HEK293 (cell line): ENCODE results near the gene DAGLB.

ENCODE experiments used
- CTCF ChIA-PET: fragments of 350-600 bp; formaldehyde crosslinking; extraction: SDS; loops from one replicate; lab custom pipeline; 2021; ENCODE audit warnings: antibody characterized with exemption; lab: Yijun Ruan, JAX
- POLR2A ChIA-PET: fragments of 300-600 bp; formaldehyde crosslinking; extraction: SDS; loops from one replicate; lab custom pipeline; 2020; ENCODE audit warnings: antibody characterized with exemption, inconsistent platforms; lab: Yijun Ruan, JAX
- H3K27ac ChIP-seq: fragments of 200-500 bp; sonication (Bioruptor generic); 2 replicates; pipeline ENCODE4 v1.5.1; 2014; ENCODE audit warnings: low read depth, low read length, control low read depth, inconsistent platforms; ENCODE audit errors: extremely low read depth
- H3K36me3 ChIP-seq, 2 experiments: fragments of 200-500 bp in 1 of 2; sonication (Bioruptor generic) in 1 of 2; 1 replicate in 1 of 2; 2 replicates in 1 of 2; pipeline ENCODE4 v1.5.1; 2014 to 2017; ENCODE audit warnings: inconsistent platforms in 2 of 2, low read length in 2 of 2; ENCODE audit not compliant: control insufficient read depth in 2 of 2, insufficient read depth in 1 of 2
- H3K4me1 ChIP-seq: fragments of 200-500 bp; sonication (Bioruptor generic); 2 replicates; pipeline ENCODE4 v1.5.1; 2014; ENCODE audit warnings: mild to moderate bottlenecking, low read length, inconsistent platforms; ENCODE audit not compliant: control insufficient read depth, insufficient read depth
- H3K4me3 ChIP-seq: 2 replicates; pipeline ENCODE4 v1.5.1; 2011; ENCODE audit warnings: low read depth, mild to moderate bottlenecking, control low read depth, low read length, moderate library complexity
- H3K9me3 ChIP-seq: fragments of 200-500 bp; sonication (Bioruptor generic); 2 replicates; pipeline ENCODE4 v1.5.1; 2014; ENCODE audit warnings: low read depth, low read length, inconsistent platforms; ENCODE audit not compliant: control insufficient read depth, insufficient read depth
- BCL11B ChIP-seq: fragments of 450-650 bp; formaldehyde crosslinking; IDR thresholded peaks from 2 replicates; pipeline ENCODE4 v1.5.1; 2016; ENCODE audit warnings: low read depth, missing biosample characterization, missing genetic modification characterization
- GLIS1 ChIP-seq: fragments of 450-650 bp; formaldehyde crosslinking; IDR thresholded peaks from 2 replicates; pipeline ENCODE4 v1.5.1; 2016; ENCODE audit warnings: missing biosample characterization, missing genetic modification characterization
- IKZF3 ChIP-seq: fragments of 450-650 bp; IDR thresholded peaks from 2 replicates; pipeline ENCODE4 v1.5.0; 2018; ENCODE audit warnings: missing biosample characterization, mild to moderate bottlenecking, missing genetic modification characterization, moderate library complexity
- KLF16 ChIP-seq: fragments of 450-650 bp; formaldehyde crosslinking; IDR thresholded peaks from 2 replicates; pipeline ENCODE4 v1.5.1; 2017; ENCODE audit warnings: missing biosample characterization, missing genetic modification characterization
- MEIS1 ChIP-seq: sonication (generic); formaldehyde crosslinking; IDR thresholded peaks from 2 replicates; pipeline ENCODE4 v1.8.1; 2022; ENCODE audit warnings: missing genetic modification reagents, mild to moderate bottlenecking, borderline replicate concordance
- SP7 ChIP-seq: fragments of 450-650 bp; formaldehyde crosslinking; IDR thresholded peaks from 2 replicates; pipeline ENCODE4 v1.5.1; 2016; ENCODE audit warnings: missing biosample characterization, missing genetic modification characterization
- ZEB2 ChIP-seq: fragments of 450-650 bp; formaldehyde crosslinking; IDR thresholded peaks from 2 replicates; pipeline ENCODE4 v1.5.1; 2016; ENCODE audit warnings: missing biosample characterization, missing genetic modification characterization
- ZFP69B ChIP-seq: fragments of 450-650 bp; formaldehyde crosslinking; IDR thresholded peaks from 2 replicates; pipeline ENCODE4 v1.5.1; 2016; ENCODE audit warnings: missing biosample characterization, missing genetic modification characterization
- ZNF16 ChIP-seq: fragments of 450-650 bp; formaldehyde crosslinking; IDR thresholded peaks from 2 replicates; pipeline ENCODE4 v1.5.1; 2016; ENCODE audit warnings: low read depth, missing biosample characterization, missing genetic modification characterization
- ZNF266 ChIP-seq: fragments of 450-650 bp; formaldehyde crosslinking; IDR thresholded peaks from 2 replicates; pipeline ENCODE4 v1.5.1; 2016; ENCODE audit warnings: missing biosample characterization, missing genetic modification characterization, low read depth
- ZNF274 ChIP-seq, 2 experiments: fragments of 200-500 bp in 1 of 2; fragments of 450-650 bp in 1 of 2; sonication (Bioruptor generic) in 1 of 2; formaldehyde crosslinking in 1 of 2; IDR thresholded peaks; 2 replicates each; pipeline versions ENCODE4 v1.5.1 to v1.6.1; 2014 to 2016; ENCODE audit warnings: borderline replicate concordance in 1 of 2, inconsistent platforms in 1 of 2, low read length in 1 of 2, missing biosample characterization in 1 of 2, missing genetic modification characterization in 1 of 2
- ZNF311 ChIP-seq: fragments of 450-650 bp; formaldehyde crosslinking; IDR thresholded peaks from 2 replicates; pipeline ENCODE4 v1.5.1; 2017; ENCODE audit warnings: missing biosample characterization, missing genetic modification characterization, borderline replicate concordance
- ZNF416 ChIP-seq: fragments of 450-650 bp; formaldehyde crosslinking; IDR thresholded peaks from 2 replicates; pipeline ENCODE4 v1.5.1; 2016; ENCODE audit warnings: missing biosample characterization, missing genetic modification characterization
- ZNF600 ChIP-seq: fragments of 450-650 bp; formaldehyde crosslinking; IDR thresholded peaks from 2 replicates; pipeline ENCODE4 v1.5.1; 2016; ENCODE audit warnings: missing biosample characterization, missing genetic modification characterization
- ZNF621 ChIP-seq: fragments of 450-650 bp; formaldehyde crosslinking; IDR thresholded peaks from 2 replicates; pipeline ENCODE4 v1.5.1; 2017; ENCODE audit warnings: missing biosample characterization, missing genetic modification characterization
- TF ChIP-seq, protein P1 (sequence below): fragments of 450-650 bp; formaldehyde crosslinking; IDR thresholded peaks from 2 replicates; pipeline ENCODE4 v1.5.1; 2016; ENCODE audit warnings: missing biosample characterization, missing genetic modification characterization, low read depth
- TF ChIP-seq, protein P2 (sequence below): fragments of 450-650 bp; formaldehyde crosslinking; IDR thresholded peaks from 2 replicates; pipeline ENCODE4 v1.5.1; 2016; ENCODE audit warnings: missing biosample characterization, missing genetic modification characterization, borderline replicate concordance
- TF ChIP-seq, protein P3 (sequence below): fragments of 450-650 bp; formaldehyde crosslinking; IDR thresholded peaks from 2 replicates; pipeline ENCODE4 v1.5.1; 2016; ENCODE audit warnings: missing biosample characterization, missing genetic modification characterization
- TF ChIP-seq, protein P4 (sequence below): fragments of 450-650 bp; formaldehyde crosslinking; IDR thresholded peaks from 2 replicates; pipeline ENCODE4 v1.5.1; 2016; ENCODE audit warnings: missing biosample characterization, missing genetic modification characterization

The DAGLB gene

DNA sequence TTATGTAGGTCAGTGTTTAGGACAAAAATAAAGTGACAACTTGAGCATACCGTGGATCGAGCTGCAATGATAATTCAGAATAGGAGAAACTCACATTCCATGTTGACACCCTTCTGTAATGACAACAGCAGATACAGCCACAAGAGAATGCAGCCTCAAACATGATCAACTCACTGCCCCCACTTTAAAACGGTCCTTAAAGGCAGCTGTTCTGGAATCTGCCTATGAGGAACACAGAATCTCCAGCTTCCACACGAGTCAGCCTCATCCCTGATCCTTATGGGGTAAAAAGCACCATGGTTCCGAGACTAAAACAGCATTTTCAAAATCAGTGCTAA, 32.5 kb upstream of the DAGLB start:
- Histone ChIP-seq H3K9me3 (no peaks in the 10 kb centered on the region), H3K4me3 (no peak overlapping the region), H3K27ac (no peak overlapping the region), H3K36me3 (peaks cover 11 to 20% of the 10 kb centered on the region in 2 experiments; a peak in 2 of 3 replicates), H3K4me1 (peaks cover 10% of the 10 kb centered on the region)
- ChIA-PET CTCF (interaction anchor here (1.3 kb wide), 1 partner anchor 14 kb away, joined by 4 read pairs; no protein-coding TSS in a partner anchor), POLR2A (interaction anchor here (0.6 to 0.9 kb wide), 2 partner anchors 29 to 224 kb away, joined by 3 read pairs; no protein-coding TSS in a partner anchor)
- TF ChIP-seq, protein P1, sequence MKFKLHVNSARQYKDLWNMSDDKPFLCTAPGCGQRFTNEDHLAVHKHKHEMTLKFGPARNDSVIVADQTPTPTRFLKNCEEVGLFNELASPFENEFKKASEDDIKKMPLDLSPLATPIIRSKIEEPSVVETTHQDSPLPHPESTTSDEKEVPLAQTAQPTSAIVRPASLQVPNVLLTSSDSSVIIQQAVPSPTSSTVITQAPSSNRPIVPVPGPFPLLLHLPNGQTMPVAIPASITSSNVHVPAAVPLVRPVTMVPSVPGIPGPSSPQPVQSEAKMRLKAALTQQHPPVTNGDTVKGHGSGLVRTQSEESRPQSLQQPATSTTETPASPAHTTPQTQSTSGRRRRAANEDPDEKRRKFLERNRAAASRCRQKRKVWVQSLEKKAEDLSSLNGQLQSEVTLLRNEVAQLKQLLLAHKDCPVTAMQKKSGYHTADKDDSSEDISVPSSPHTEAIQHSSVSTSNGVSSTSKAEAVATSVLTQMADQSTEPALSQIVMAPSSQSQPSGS (tag by site-specific recombination) = no peak
- TF ChIP-seq ZEB2 (no peak), ZNF600 (tag by site-specific recombination) (peak; percentile 53; the same call in 1 of the 2 replicates)

DNA sequence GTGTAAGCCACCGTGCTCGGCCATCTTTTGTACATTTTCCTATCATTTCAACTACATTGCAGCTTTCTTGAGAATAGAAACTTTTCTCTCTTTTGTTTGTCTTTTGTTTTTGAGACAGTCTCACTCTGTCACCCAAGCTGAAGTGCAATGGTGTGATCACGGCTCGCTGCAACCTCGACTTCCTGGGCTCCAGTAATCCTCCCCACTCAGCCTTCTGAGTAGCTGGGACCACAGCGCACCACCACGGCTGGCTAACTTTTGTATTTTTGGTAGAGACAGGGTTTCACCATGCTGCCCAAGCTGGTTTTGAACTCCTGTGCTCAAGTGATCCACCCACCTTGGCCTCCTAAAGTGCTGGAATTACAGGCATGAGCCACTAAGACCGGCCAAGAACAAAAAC, 31.3 kb upstream of the DAGLB start:
- Histone ChIP-seq H3K4me3 (no peak overlapping the region), H3K27ac (no peak overlapping the region)
- POLR2A ChIA-PET = no interaction called here
- TF ChIP-seq, protein P2, sequence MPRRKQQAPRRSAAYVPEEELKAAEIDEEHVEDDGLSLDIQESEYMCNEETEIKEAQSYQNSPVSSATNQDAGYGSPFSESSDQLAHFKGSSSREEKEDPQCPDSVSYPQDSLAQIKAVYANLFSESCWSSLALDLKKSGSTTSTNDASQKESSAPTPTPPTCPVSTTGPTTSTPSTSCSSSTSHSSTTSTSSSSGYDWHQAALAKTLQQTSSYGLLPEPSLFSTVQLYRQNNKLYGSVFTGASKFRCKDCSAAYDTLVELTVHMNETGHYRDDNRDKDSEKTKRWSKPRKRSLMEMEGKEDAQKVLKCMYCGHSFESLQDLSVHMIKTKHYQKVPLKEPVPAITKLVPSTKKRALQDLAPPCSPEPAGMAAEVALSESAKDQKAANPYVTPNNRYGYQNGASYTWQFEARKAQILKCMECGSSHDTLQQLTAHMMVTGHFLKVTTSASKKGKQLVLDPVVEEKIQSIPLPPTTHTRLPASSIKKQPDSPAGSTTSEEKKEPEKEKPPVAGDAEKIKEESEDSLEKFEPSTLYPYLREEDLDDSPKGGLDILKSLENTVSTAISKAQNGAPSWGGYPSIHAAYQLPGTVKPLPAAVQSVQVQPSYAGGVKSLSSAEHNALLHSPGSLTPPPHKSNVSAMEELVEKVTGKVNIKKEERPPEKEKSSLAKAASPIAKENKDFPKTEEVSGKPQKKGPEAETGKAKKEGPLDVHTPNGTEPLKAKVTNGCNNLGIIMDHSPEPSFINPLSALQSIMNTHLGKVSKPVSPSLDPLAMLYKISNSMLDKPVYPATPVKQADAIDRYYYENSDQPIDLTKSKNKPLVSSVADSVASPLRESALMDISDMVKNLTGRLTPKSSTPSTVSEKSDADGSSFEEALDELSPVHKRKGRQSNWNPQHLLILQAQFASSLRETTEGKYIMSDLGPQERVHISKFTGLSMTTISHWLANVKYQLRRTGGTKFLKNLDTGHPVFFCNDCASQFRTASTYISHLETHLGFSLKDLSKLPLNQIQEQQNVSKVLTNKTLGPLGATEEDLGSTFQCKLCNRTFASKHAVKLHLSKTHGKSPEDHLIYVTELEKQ (tag by site-specific recombination) = no peak
- no peak for TF ChIP-seq BCL11B (tag by site-specific recombination)
- no peak for TF ChIP-seq ZFP69B
- no peak for TF ChIP-seq KLF16
- TF ChIP-seq ZNF311 = no peak
- no peak for TF ChIP-seq ZNF416
- no peak for TF ChIP-seq IKZF3 (tag by site-specific recombination)
- no peak for TF ChIP-seq MEIS1 (CRISPR knock-in tag)
- TF ChIP-seq ZNF266 (tag by site-specific recombination) = no peak
- TF ChIP-seq ZNF274 (IDR thresholded peaks at IDR 0.05; ENCODE audit: low read length) = no peak
- no peak for TF ChIP-seq ZNF274 (tag by site-specific recombination; IDR thresholded peaks at IDR 0.05; ENCODE audit: borderline replicate concordance)
- no peak for TF ChIP-seq ZNF621 (tag by site-specific recombination)
- TF ChIP-seq, protein P3, sequence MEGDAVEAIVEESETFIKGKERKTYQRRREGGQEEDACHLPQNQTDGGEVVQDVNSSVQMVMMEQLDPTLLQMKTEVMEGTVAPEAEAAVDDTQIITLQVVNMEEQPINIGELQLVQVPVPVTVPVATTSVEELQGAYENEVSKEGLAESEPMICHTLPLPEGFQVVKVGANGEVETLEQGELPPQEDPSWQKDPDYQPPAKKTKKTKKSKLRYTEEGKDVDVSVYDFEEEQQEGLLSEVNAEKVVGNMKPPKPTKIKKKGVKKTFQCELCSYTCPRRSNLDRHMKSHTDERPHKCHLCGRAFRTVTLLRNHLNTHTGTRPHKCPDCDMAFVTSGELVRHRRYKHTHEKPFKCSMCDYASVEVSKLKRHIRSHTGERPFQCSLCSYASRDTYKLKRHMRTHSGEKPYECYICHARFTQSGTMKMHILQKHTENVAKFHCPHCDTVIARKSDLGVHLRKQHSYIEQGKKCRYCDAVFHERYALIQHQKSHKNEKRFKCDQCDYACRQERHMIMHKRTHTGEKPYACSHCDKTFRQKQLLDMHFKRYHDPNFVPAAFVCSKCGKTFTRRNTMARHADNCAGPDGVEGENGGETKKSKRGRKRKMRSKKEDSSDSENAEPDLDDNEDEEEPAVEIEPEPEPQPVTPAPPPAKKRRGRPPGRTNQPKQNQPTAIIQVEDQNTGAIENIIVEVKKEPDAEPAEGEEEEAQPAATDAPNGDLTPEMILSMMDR = no peak
- TF ChIP-seq, protein P4, sequence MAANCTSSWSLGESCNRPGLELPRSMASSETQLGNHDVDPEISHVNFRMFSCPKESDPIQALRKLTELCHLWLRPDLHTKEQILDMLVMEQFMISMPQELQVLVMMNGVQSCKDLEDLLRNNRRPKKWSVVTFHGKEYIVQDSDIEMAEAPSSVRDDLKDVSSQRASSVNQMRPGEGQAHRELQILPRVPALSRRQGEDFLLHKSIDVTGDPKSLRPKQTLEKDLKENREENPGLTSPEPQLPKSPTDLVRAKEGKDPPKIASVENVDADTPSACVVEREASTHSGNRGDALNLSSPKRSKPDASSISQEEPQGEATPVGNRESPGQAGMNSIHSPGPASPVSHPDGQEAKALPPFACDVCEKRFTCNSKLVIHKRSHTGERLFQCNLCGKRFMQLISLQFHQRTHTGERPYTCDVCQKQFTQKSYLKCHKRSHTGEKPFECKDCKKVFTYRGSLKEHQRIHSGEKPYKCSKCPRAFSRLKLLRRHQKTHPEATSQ (tag by site-specific recombination) = no peak
- no peak for TF ChIP-seq ZNF16 (tag by site-specific recombination)
- TF ChIP-seq GLIS1 (tag by site-specific recombination) = no peak
- no peak for TF ChIP-seq SP7 (tag by site-specific recombination)
- TF ChIP-seq, all 188 proteins: peak for 0
- no peaks in the 10 kb centered on the region for H3K9me3 ChIP-seq
- peaks cover 11 to 31% of the 10 kb centered on the region in 2 experiments; a peak in 2 of 3 replicates for H3K36me3 ChIP-seq
- peaks cover 10% of the 10 kb centered on the region for H3K4me1 ChIP-seq
- CTCF ChIA-PET = interaction anchor here (0.8 to 1.3 kb wide), 2 partner anchors 13 to 28 kb away, joined by 3 to 4 read pairs; no protein-coding TSS in a partner anchor
